Measurements from ENCODE around the gene ZMIZ2.
"Not testable (repeated sequence)": the region's sequence is repeated elsewhere in the genome, so short reads cannot be mapped to it uniquely, and the experiment has no call there.

The ZMIZ2 gene

GRCh38 chr7:44803828-44804519, 55.3 kb downstream of the ZMIZ2 start:
- not testable (repeated sequence) for DNase-seq

DNA sequence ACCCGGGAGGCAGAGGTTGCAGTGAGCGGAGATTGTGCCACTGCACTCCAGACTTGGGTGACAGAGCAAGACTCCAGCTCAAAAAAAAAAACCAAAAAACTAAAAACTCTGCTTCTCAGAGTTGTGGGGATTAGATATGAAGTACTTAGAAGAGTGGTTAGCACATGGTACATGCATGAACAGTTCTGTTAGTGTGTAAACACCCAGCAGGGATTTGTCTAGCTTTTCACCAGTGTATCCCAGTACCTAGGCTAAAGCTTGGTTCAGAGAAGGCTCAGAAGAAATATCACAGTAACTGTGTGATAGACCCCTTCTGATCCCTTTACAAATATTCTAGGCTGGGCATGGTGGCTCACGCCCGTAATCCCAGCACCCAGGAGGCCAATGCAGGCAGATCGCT, 57.3 kb downstream of the ZMIZ2 start:
- no peak for DNase-seq

GRCh38 chr7:44808914-44809393, 60.3 kb downstream of the ZMIZ2 start:
- DNase-seq, result no peak

DNA sequence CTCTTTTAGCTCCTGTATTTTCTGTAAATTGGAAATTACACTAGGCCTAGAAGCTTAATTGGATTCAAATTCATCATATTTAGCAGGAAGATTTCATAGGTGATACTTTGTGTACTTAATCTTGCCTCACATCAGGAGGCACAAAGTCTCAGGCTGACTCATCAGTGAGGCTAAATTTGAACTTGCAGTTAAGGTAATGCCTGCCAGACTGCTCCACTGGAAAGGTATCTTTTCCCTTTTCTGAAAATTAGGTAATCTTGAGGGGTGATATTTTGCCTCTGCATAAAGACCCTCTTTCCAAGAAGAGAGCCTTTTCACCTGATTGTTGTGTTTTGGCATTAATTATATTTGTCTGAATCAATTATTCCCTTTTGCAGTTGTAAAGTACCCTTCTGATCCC, 62.4 kb downstream of the ZMIZ2 start:
- no peak for DNase-seq

DNA sequence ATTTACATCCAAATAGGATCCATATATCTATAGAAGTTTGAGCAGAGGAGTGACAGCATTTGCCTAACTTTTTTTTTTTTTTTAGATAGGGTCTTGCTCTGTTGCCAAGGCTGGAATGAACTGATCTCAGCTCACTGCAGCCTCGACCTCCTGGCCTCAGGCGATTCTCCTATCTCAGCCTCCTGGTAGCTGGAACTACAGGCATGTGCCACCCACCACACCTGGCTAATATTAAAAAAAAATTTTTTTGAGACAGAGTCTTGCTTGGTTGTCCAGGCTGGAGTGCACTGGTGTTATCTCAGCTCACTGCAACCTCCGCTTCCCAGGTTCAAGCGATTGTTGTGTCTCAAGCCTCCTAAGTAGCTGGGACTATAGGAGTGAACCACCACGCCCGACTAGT, 62.9 kb downstream of the ZMIZ2 start:
- no peak for DNase-seq

DNA sequence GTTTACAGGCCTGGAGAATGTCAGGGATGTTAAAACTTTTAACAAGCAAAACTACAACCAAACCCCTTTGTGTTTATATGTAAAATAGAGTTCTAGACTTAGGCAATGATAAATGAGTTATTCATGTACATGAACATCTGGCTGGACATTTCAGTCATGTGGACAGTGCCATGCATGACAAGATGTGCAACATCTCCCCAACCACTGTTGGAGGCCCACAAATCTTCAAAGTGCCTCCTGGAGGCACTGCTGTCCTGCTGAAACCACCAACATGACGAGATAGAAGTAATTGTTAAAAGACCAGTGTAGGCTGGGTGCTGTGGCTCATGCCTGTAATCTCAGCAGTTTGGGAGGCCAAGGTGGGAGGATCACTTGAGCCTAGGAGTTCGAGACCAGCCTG, 66.3 kb downstream of the ZMIZ2 start:
- DNase-seq, result no peak

GRCh38 chr7:44819292-44819691, 70.6 kb downstream of the ZMIZ2 start:
- no peak for DNase-seq

Data from NCI-H1048 (cell line).